OCI-LY3 (cell line): Measurements from ENCODE around the gene OASL.
A peak's percentile ranks its signal among the peaks of the same experiment; 100 is the strongest.

Source experiments
- H2AFZ ChIP-seq: fragments of 200-600, 300-600 bp; shearing (Covaris generic); 2 replicates; pipeline ENCODE4 v1.6.0; 2014; ENCODE audit warnings: antibody characterized with exemption, low read depth, low read length
- H3K27ac ChIP-seq: fragments of 200-600, 300-600 bp; sonication (generic); 2 replicates; pipeline ENCODE4 v1.5.1; 2014; ENCODE audit warnings: mild to moderate bottlenecking, low read length, moderate library complexity, mixed read lengths
- H3K27me3 ChIP-seq: fragments of 200-600, 300-600 bp; sonication (generic); 2 replicates; pipeline ENCODE4 v1.6.1; 2014; ENCODE audit warnings: low read depth, low read length, mixed read lengths
- H3K36me3 ChIP-seq: fragments of 200-600, 300-600 bp; sonication (generic); replicated peaks from 2 replicates; pipeline ENCODE3; 2014; ENCODE audit warnings: low read depth, low read length, mixed read lengths
- H3K4me1 ChIP-seq: fragments of 300-600, 200-600 bp; sonication (generic); 2 replicates; pipeline ENCODE4 v1.6.1; 2014; ENCODE audit warnings: low read length, mixed read lengths
- H3K4me2 ChIP-seq: fragments of 200-600, 300-600 bp; sonication (generic); 2 replicates; pipeline ENCODE4 v1.6.1; 2014; ENCODE audit warnings: low read length, mixed read lengths
- H3K4me3 ChIP-seq: fragments of 300-600, 200-600 bp; sonication (generic); 2 replicates; pipeline ENCODE4 v1.5.1; 2014; ENCODE audit warnings: antibody characterized with exemption, mild to moderate bottlenecking, low read length, moderate library complexity
- H3K79me2 ChIP-seq: fragments of 300-600, 200-600 bp; shearing (Covaris generic); 2 replicates; pipeline ENCODE4 v1.6.1; 2014; ENCODE audit warnings: mild to moderate bottlenecking, low read length, mixed read lengths
- H3K9ac ChIP-seq: fragments of 300-600, 200-600 bp; shearing (Covaris generic); 2 replicates; pipeline ENCODE4 v1.6.0; 2014; ENCODE audit warnings: mild to moderate bottlenecking, low read length, moderate library complexity
- H3K9me3 ChIP-seq: fragments of 200-600, 300-600 bp; shearing (Covaris generic); 2 replicates; pipeline ENCODE4 v1.6.1; 2014; ENCODE audit warnings: low read length, mixed read lengths; ENCODE audit not compliant: insufficient read depth
- H4K20me1 ChIP-seq: fragments of 200-600, 300-600 bp; sonication (generic); 2 replicates; pipeline ENCODE4 v1.6.1; 2016; ENCODE audit warnings: low read length, mixed read lengths; ENCODE audit not compliant: insufficient read depth
- CTCF ChIP-seq: fragments of 200-600, 300-600 bp; sonication (generic); IDR thresholded peaks from 2 replicates; pipeline ENCODE4 v1.5.1; 2014; ENCODE audit warnings: antibody characterized with exemption, low read length, low read depth
- EZH2phosphoT487 ChIP-seq: fragments of 200-600 bp; shearing (Covaris generic); IDR thresholded peaks from 2 replicates; pipeline ENCODE4 v1.6.1; 2018; ENCODE audit warnings: antibody characterized with exemption, mixed run types, low read depth

The OASL gene

GRCh38 chr12:121013715-121014114 lies 25.3 kb downstream of the OASL start:
- Histone ChIP-seq H3K4me2 (no peak overlapping the region), H3K9ac (no peak overlapping the region), H4K20me1 (no peaks in the 10 kb centered on the region), H2AFZ (no peak overlapping the region), H3K27ac (no peak overlapping the region), H3K9me3 (no peaks in the 10 kb centered on the region), H3K36me3 (peaks cover 18% of the 10 kb centered on the region), H3K27me3 (no peaks in the 10 kb centered on the region), H3K4me3 (no peak overlapping the region), H3K79me2 (peaks cover 17% of the 10 kb centered on the region), H3K4me1 (peaks cover 8% of the 10 kb centered on the region)
- TF ChIP-seq EZH2phosphoT487 (no peak), CTCF (peak; percentile 26)

GRCh38 chr12:121011820-121012219 lies 27.2 kb downstream of the OASL start:
- Histone ChIP-seq H3K27me3 (no peaks in the 10 kb centered on the region), H3K27ac (no peak overlapping the region), H3K9ac (no peak overlapping the region), H3K4me3 (no peak overlapping the region), H3K9me3 (no peaks in the 10 kb centered on the region), H2AFZ (no peak overlapping the region), H3K79me2 (peaks cover 17% of the 10 kb centered on the region), H3K36me3 (peaks cover 29% of the 10 kb centered on the region), H4K20me1 (no peaks in the 10 kb centered on the region), H3K4me1 (peaks cover 8% of the 10 kb centered on the region), H3K4me2 (no peak overlapping the region)
- TF ChIP-seq CTCF: no peak
- TF ChIP-seq EZH2phosphoT487: no peak

DNA sequence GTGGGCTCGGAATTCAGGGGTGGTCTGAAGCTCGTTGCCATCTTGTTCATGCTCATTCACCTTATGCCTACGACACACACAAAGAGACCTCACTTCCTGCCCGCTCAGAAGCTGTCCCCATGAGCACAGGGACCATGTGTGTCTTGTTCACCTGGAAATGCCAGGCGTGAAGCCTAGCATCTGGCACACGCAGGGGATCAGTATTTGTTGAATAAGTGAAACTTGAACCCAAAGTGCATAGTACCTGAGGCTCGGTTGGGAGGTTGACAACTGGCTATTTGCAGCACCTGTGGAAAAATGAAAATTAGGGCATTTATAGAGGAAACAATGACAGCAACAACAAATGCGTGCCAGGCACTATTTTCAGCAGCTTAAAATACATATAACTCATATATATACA lies 28.2 kb downstream of the OASL start:
- TF ChIP-seq CTCF: no peak
- no peak for TF ChIP-seq EZH2phosphoT487
- Histone ChIP-seq H2AFZ (no peak overlapping the region), H3K36me3 (peaks cover 29% of the 10 kb centered on the region), H3K4me2 (no peak overlapping the region), H3K4me1 (peaks cover 8% of the 10 kb centered on the region), H4K20me1 (no peaks in the 10 kb centered on the region), H3K79me2 (peaks cover 13% of the 10 kb centered on the region), H3K9ac (no peak overlapping the region), H3K4me3 (no peak overlapping the region), H3K9me3 (no peaks in the 10 kb centered on the region), H3K27ac (no peak overlapping the region), H3K27me3 (no peaks in the 10 kb centered on the region)

- H3K27ac ChIP-seq: no peak overlapping the region
- no peaks in the 10 kb centered on the region for H4K20me1 ChIP-seq
- H3K9me3 ChIP-seq: no peaks in the 10 kb centered on the region
- H3K4me1 ChIP-seq: no peaks in the 10 kb centered on the region
- no peak overlapping the region for H3K9ac ChIP-seq
- TF ChIP-seq EZH2phosphoT487 (no peak), CTCF (peak; percentile 27; the same call in 1 of the 2 replicates)
- peaks cover 2% of the 10 kb centered on the region for H3K79me2 ChIP-seq
- H2AFZ ChIP-seq: no peak overlapping the region
- peaks cover 30% of the 10 kb centered on the region for H3K36me3 ChIP-seq
- no peak overlapping the region for H3K4me2 ChIP-seq
- H3K27me3 ChIP-seq: no peaks in the 10 kb centered on the region
- no peak overlapping the region for H3K4me3 ChIP-seq
Measured at GRCh38 chr12:121009741-121010140, 29.3 kb downstream of the OASL start.
